Caco-2 (cell line): ENCODE data around the gene KRT25. TPM values are rescaled to one million over a fixed set of nuclear protein-coding genes. Genes with fewer than 3 reads are reported as not detected.

ENCODE experiments used
- BruUV-seq: library from RNA; stranded (reverse); fragments of 400-500 nt; replicated peaks from 2 replicates; lab custom pipeline; 2021; lab: Mats Ljungman, UMichigan
- CTCF ChIA-PET: fragments of 300-600 bp; sonication (Branson Sonifier 250); formaldehyde crosslinking; loops from one replicate; lab custom pipeline; 2022; ENCODE audit warnings: antibody characterized with exemption; lab: Charles Lee
- POLR2A ChIA-PET: fragments of 300-600 bp; sonication (Branson Sonifier 250); formaldehyde crosslinking; loops from one replicate; lab custom pipeline; 2022; ENCODE audit warnings: antibody characterized with exemption; lab: Charles Lee
- DNase-seq, 2 experiments: peaks; one replicate each; pipeline versions ENCODE4 v3.0.0 to v3.0.0-alpha.2; 2020 to 2022
- H3K27me3 ChIP-seq: replicated peaks from 2 replicates; pipeline ENCODE4 v1.6.0; 2011; ENCODE audit warnings: low read length; ENCODE audit not compliant: control insufficient read depth, insufficient read depth
- H3K36me3 ChIP-seq: 2 replicates; pipeline ENCODE4 v1.5.1; 2011; ENCODE audit warnings: low read length; ENCODE audit not compliant: control insufficient read depth, insufficient read depth
- H3K4me1 ChIP-seq: fragments of 250-450 bp; sonication (Bioruptor Pico); 2 replicates; pipeline ENCODE4 v1.5.1; 2020; ENCODE audit warnings: mild to moderate bottlenecking
- H3K4me3 ChIP-seq: 2 replicates; pipeline ENCODE4 v1.5.1; 2011; ENCODE audit warnings: low read depth, mild to moderate bottlenecking, control low read depth, low read length
- H3K9me3 ChIP-seq: fragments of 250-450 bp; sonication (Bioruptor Pico); 2 replicates; pipeline ENCODE4 v1.5.1; 2020; ENCODE audit warnings: mild to moderate bottlenecking, moderate library complexity
- H3K27ac Mint-ChIP-seq: one replicate; pipeline ENCODE4 v1.8.0; 2022; ENCODE audit warnings: mixed read lengths; ENCODE audit not compliant: unreplicated experiment
- H3K27me3 Mint-ChIP-seq: one replicate; pipeline ENCODE4 v1.8.0; 2022; ENCODE audit warnings: mixed read lengths; ENCODE audit not compliant: insufficient read depth, unreplicated experiment
- H3K36me3 Mint-ChIP-seq: one replicate; pipeline ENCODE4 v1.8.0; 2022; ENCODE audit warnings: mild to moderate bottlenecking, mixed read lengths; ENCODE audit not compliant: insufficient read depth, unreplicated experiment
- H3K4me1 Mint-ChIP-seq: one replicate; pipeline ENCODE4 v1.8.0; 2022; ENCODE audit warnings: low read depth, mixed read lengths; ENCODE audit not compliant: unreplicated experiment
- H3K4me3 Mint-ChIP-seq: one replicate; pipeline ENCODE4 v1.8.0; 2022; ENCODE audit warnings: mild to moderate bottlenecking, moderate library complexity, mixed read lengths; ENCODE audit not compliant: unreplicated experiment
- H3K9me3 Mint-ChIP-seq: one replicate; pipeline ENCODE4 v1.8.0; 2022; ENCODE audit warnings: mixed read lengths; ENCODE audit not compliant: unreplicated experiment
- CTCF ChIP-seq, 2 experiments: fragments of 200-600 bp in 1 of 2; IDR thresholded peaks; 1 replicate in 1 of 2; 2 replicates in 1 of 2; pipeline versions ENCODE4 v1.5.1 to v1.8.0; 2011 to 2022; ENCODE audit warnings: antibody characterized with exemption in 1 of 2, control low read depth in 1 of 2, inconsistent platforms in 1 of 2, low read depth in 1 of 2, low read length in 1 of 2, mild to moderate bottlenecking in 1 of 2, moderate library complexity in 1 of 2; ENCODE audit not compliant: insufficient read depth in 1 of 2, severe bottlenecking in 1 of 2, unreplicated experiment in 1 of 2
- intact Hi-C: fragments of 100-400 bp; cut with micrococcal nuclease; formaldehyde crosslinking; loops from one replicate; pipeline ENCODE4 v1.10.0; 2022; ENCODE audit not compliant: unreplicated experiment
- total RNA-seq: library from RNA; stranded (reverse); gene quantifications from 2 replicates; pipeline ENCODE4 v1.2.3, GENCODE V29; 2022

The KRT25 gene
- total RNA-seq, 1 experiment from 2014 or later: not detected

- Mint-ChIP-seq H3K9me3 (no peaks in the 10 kb centered on the region), H3K36me3 (no peaks in the 10 kb centered on the region), H3K27ac (no peak overlapping the region), H3K27me3 (peaks cover 24% of the 10 kb centered on the region), H3K4me3 (peak overlapping the region; percentile 8), H3K4me1 (no peaks in the 10 kb centered on the region)
- DNase-seq: peak in 1 of 2 experiments; percentile 16
- BruUV-seq: no TSS peak
- ChIA-PET POLR2A (interaction anchor here (0.6 kb wide), 1 partner anchor 133 kb away, joined by 3 read pairs; no protein-coding TSS in a partner anchor), CTCF (interaction anchor here (1.4 kb wide), 1 partner anchor 164 kb away, joined by 5 read pairs; no protein-coding TSS in a partner anchor)
- intact Hi-C loops: no loop called here
- H3K9me3 ChIP-seq: no peaks in the 10 kb centered on the region
- no peaks in the 10 kb centered on the region for H3K36me3 ChIP-seq
- H3K4me3 ChIP-seq: 0 out of 2 replicates have a peak overlapping the region, but pooled peaks have one; percentile 18
- H3K4me1 ChIP-seq: no peaks in the 10 kb centered on the region
- no peaks in the 10 kb centered on the region; the same call in 1 of the 2 replicates for H3K27me3 ChIP-seq
- no peak for TF ChIP-seq CTCF (IDR thresholded peaks at IDR 0.05; ENCODE audit: insufficient read depth in 1 of 2, low read depth in 1 of 2, low read length in 1 of 2, severe bottlenecking in 1 of 2, unreplicated experiment in 1 of 2)
These were observed 24.2 kb upstream of the KRT25 start for GRCh38 chr17:40779181-40779909.

GRCh38 chr17:40778461-40778860 lies 23.3 kb upstream of the KRT25 start:
- Mint-ChIP-seq H3K4me1 (no peaks in the 10 kb centered on the region), H3K36me3 (no peaks in the 10 kb centered on the region), H3K9me3 (no peaks in the 10 kb centered on the region), H3K27me3 (peaks cover 28% of the 10 kb centered on the region), H3K27ac (no peak overlapping the region), H3K4me3 (no peak overlapping the region)
- H3K27me3 ChIP-seq: no peaks in the 10 kb centered on the region; the same call in 1 of the 2 replicates
- no peak overlapping the region for H3K4me3 ChIP-seq
- H3K4me1 ChIP-seq: no peaks in the 10 kb centered on the region
- H3K9me3 ChIP-seq: no peaks in the 10 kb centered on the region
- intact Hi-C loops: no loop called here
- no peak for DNase-seq
- TF ChIP-seq CTCF (IDR thresholded peaks at IDR 0.05; ENCODE audit: insufficient read depth in 1 of 2, low read depth in 1 of 2, low read length in 1 of 2, severe bottlenecking in 1 of 2, unreplicated experiment in 1 of 2): no peak
- CTCF ChIA-PET: no interaction called here
- BruUV-seq: no TSS peak
- H3K36me3 ChIP-seq: no peaks in the 10 kb centered on the region
- POLR2A ChIA-PET: no interaction called here

GRCh38 chr17:40777971-40778370 lies 22.8 kb upstream of the KRT25 start:
- Mint-ChIP-seq H3K4me3 (no peak overlapping the region), H3K27me3 (peaks cover 28% of the 10 kb centered on the region), H3K36me3 (no peaks in the 10 kb centered on the region), H3K4me1 (no peaks in the 10 kb centered on the region), H3K9me3 (no peaks in the 10 kb centered on the region), H3K27ac (no peak overlapping the region)
- no peak overlapping the region for H3K4me3 ChIP-seq
- POLR2A ChIA-PET: no interaction called here
- H3K27me3 ChIP-seq: no peaks in the 10 kb centered on the region; the same call in 1 of the 2 replicates
- CTCF ChIA-PET: interaction anchor here (0.6 kb wide), 1 partner anchor 638 kb away, joined by 3 read pairs; no protein-coding TSS in a partner anchor
- DNase-seq: no peak
- no peak for TF ChIP-seq CTCF (IDR thresholded peaks at IDR 0.05; ENCODE audit: insufficient read depth in 1 of 2, low read depth in 1 of 2, low read length in 1 of 2, severe bottlenecking in 1 of 2, unreplicated experiment in 1 of 2)
- intact Hi-C loops: no loop called here
- H3K4me1 ChIP-seq: no peaks in the 10 kb centered on the region
- BruUV-seq: no TSS peak
- H3K9me3 ChIP-seq: no peaks in the 10 kb centered on the region
- H3K36me3 ChIP-seq: no peaks in the 10 kb centered on the region
